Vagina (tissue), 2 donors: ENCODE results near the gene UNKL. TPM values are rescaled to one million over a fixed set of nuclear protein-coding genes. Genes with fewer than 3 reads are reported as not detected.

ENCODE experiments used
- DNase-seq, 2 donors: peaks; one replicate each; pipeline ENCODE4 v3.0.0-alpha.2; 2017; ENCODE audit errors: extremely low spot score in 2 of 2
- H3K27ac ChIP-seq: fragments of 200-600 bp; sonication (generic); one replicate; pipeline ENCODE4 v1.5.1; 2019
- H3K27me3 ChIP-seq: fragments of 200-600 bp; sonication (generic); one replicate; pipeline ENCODE4 v1.5.1; 2019
- H3K36me3 ChIP-seq, 2 donors: fragments of 200-600 bp; sonication (generic); one replicate each; pipeline ENCODE4 v1.5.1; 2017 to 2019
- H3K4me1 ChIP-seq: fragments of 200-600 bp; sonication (generic); one replicate; pipeline ENCODE4 v1.5.1; 2019
- H3K4me3 ChIP-seq, 2 donors: fragments of 200-600 bp; sonication (generic); 1 replicate in 1 of 2; 2 replicates in 1 of 2; pipeline ENCODE4 v1.5.1; 2016 to 2019
- H3K9me3 ChIP-seq: fragments of 200-600 bp; sonication (generic); one replicate; pipeline ENCODE4 v1.5.1; 2019
- CTCF ChIP-seq, 3 experiments: fragments of 450-650 bp in 2 of 3; fragments of 200-600 bp in 1 of 3; sonication (generic) in 1 of 3; IDR thresholded peaks; one replicate each; pipeline ENCODE4 v1.5.1; 2017 to 2019; ENCODE audit warnings: antibody characterized with exemption in 3 of 3, mild to moderate bottlenecking in 2 of 3, moderate library complexity in 2 of 3
- POLR2A ChIP-seq, 2 donors: fragments of 450-650 bp; IDR thresholded peaks; one replicate each; pipeline ENCODE4 v1.6.1; 2017; ENCODE audit warnings: antibody characterized with exemption in 2 of 2, mild to moderate bottlenecking in 2 of 2, moderate library complexity in 2 of 2
- POLR2AphosphoS5 ChIP-seq, 2 donors: sonication (generic); formaldehyde crosslinking; IDR thresholded peaks; one replicate each; pipeline ENCODE4 v1.9.0; 2017; ENCODE audit warnings: antibody characterized with exemption in 2 of 2, mild to moderate bottlenecking in 2 of 2, low read depth in 1 of 2; ENCODE audit not compliant: insufficient read depth in 1 of 2
- intact Hi-C: fragments of 100-400 bp; cut with DNase I; formaldehyde crosslinking; loops from one replicate; pipeline ENCODE4 v1.15.1; 2023
- total RNA-seq: library from RNA; depleted of rRNA; stranded (reverse); fragments of >200 nt; gene quantifications from one replicate; pipeline ENCODE4 v1.2.3, GENCODE V29; 2016

Gene UNKL
- total RNA-seq, 1 donor from 2014 or later, result 32.9 TPM

GRCh38 chr16:1356061-1356900 is 58.2 kb downstream of the UNKL start:
- no peaks in the 10 kb centered on the region for H3K9me3 ChIP-seq
- TF ChIP-seq POLR2A (IDR thresholded peaks at IDR 0.05), result no peak
- TF ChIP-seq CTCF (IDR thresholded peaks at IDR 0.05), result no peak
- no peak for TF ChIP-seq POLR2AphosphoS5 (IDR thresholded peaks at IDR 0.05; ENCODE audit: insufficient read depth in 1 of 2, low read depth in 1 of 2)
- peaks cover 18% of the 10 kb centered on the region for H3K4me1 ChIP-seq
- H3K36me3 ChIP-seq, result peaks cover 0 to 4% of the 10 kb centered on the region in 2 donors
- no peak overlapping the region for H3K27ac ChIP-seq
- no peaks in the 10 kb centered on the region for H3K27me3 ChIP-seq
- DNase-seq, result no peak
- no peak overlapping the region for H3K4me3 ChIP-seq
- intact Hi-C loops, result no loop called here

- Histone ChIP-seq H3K36me3 (no peaks in the 10 kb centered on the region), H3K9me3 (no peaks in the 10 kb centered on the region), H3K27ac (no peak overlapping the region), H3K27me3 (no peaks in the 10 kb centered on the region), H3K4me3 (no peak overlapping the region), H3K4me1 (peaks cover 24% of the 10 kb centered on the region)
- TF ChIP-seq POLR2AphosphoS5 (IDR thresholded peaks at IDR 0.05; ENCODE audit: insufficient read depth in 1 of 2, low read depth in 1 of 2) (no peak), CTCF (IDR thresholded peaks at IDR 0.05) (no peak), POLR2A (IDR thresholded peaks at IDR 0.05) (no peak)
- no peak for DNase-seq
- intact Hi-C loops, result no loop called here
Observed at GRCh38 chr16:1355591-1355990, 58.9 kb downstream of the UNKL start.

DNA sequence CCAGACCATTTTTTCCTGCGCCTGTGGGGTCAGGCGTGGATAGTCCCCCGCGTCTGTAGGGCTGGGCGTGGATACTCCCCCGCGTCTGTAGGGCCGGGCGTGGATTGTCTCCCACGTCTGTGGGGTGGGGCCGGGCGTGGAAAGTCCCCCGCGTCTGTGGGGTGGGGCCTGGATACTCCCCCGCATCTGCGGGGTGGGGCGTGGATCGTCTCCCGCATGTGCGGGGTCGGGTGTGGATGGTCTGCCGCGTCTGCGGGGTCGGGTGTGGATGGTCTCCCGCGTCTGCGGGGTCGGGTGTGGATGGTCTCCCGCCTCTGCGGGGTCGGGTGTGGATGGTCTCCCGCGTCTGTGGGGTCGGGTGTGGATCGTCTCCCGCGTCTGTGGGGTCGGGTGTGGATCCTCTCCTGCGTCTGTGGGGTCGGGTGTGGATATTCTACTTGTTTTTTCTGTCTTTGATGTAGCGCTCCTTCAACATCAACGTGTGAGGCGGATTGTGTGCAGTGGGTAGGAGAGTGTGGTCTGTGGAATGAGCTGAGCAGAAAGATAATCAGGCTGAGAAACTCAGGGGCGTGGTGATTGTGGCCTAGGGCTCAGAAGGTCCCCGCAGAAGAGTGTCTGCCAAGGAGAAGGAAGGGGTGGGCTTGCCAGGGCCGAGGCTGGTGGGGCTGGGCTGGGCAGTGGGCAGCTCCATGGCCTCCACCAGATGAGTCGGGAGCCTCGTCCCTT is 59.5 kb downstream of the UNKL start:
- TF ChIP-seq POLR2A (IDR thresholded peaks at IDR 0.05), result no peak
- TF ChIP-seq POLR2AphosphoS5 (IDR thresholded peaks at IDR 0.05; ENCODE audit: insufficient read depth in 1 of 2, low read depth in 1 of 2), result no peak
- no peak for TF ChIP-seq CTCF (IDR thresholded peaks at IDR 0.05)
- intact Hi-C loops, result no loop called here
- H3K27me3 ChIP-seq, result no peaks in the 10 kb centered on the region
- peaks cover 0 to 2% of the 10 kb centered on the region in 2 donors for H3K36me3 ChIP-seq
- no peak for DNase-seq
- no peaks in the 10 kb centered on the region for H3K9me3 ChIP-seq
- no peak overlapping the region for H3K4me3 ChIP-seq
- peaks cover 31% of the 10 kb centered on the region for H3K4me1 ChIP-seq
- H3K27ac ChIP-seq, result no peak overlapping the region

GRCh38 chr16:1351582-1352362 is 62.7 kb downstream of the UNKL start, which contains the start of the genes GNPTG and TSR3:
GNPTG (plus strand) TSS chr16:1351931; CDS start chr16:1351966, 35 bp downstream.
TSR3 (minus strand) TSS chr16:1351878; CDS start chr16:1351804, 74 bp downstream.
- no peak for DNase-seq

More at GRCh38 chr16:1351582-1352362, 62.7 kb downstream of the UNKL start, which contains the start of the genes GNPTG and TSR3:
- Histone ChIP-seq H3K27me3 (no peaks in the 10 kb centered on the region), H3K4me1 (peaks cover 35% of the 10 kb centered on the region), H3K9me3 (no peaks in the 10 kb centered on the region), H3K27ac (peak within 1 kb of the TSS; percentile 71), H3K36me3 (peaks cover 0 to 20% of the 10 kb centered on the region in 2 donors), H3K4me3 (peak within 1 kb of the TSS; percentile 97 to 99)
- intact Hi-C loops, result no loop called here
- TF ChIP-seq POLR2AphosphoS5 (IDR thresholded peaks at IDR 0.05; ENCODE audit: insufficient read depth in 1 of 2, low read depth in 1 of 2) (peak in 1 of 2 donors; percentile 51), CTCF (IDR thresholded peaks at IDR 0.05) (no peak), POLR2A (IDR thresholded peaks at IDR 0.05) (peak in 1 of 2 donors; percentile 46)
